SK-N-SH (cell line): ENCODE measurements around the gene ATP12A.

Experiments
- CHD2 ChIP-seq: fragments of 150-350 bp; IDR thresholded peaks from 2 replicates; pipeline ENCODE4 v1.6.1; 2018; ENCODE audit warnings: low read length; ENCODE audit not compliant: partially characterized antibody
- CTCF ChIP-seq: fragments of 200-600 bp; sonication (generic); IDR thresholded peaks from 2 replicates; pipeline ENCODE4 v1.6.1; 2017; ENCODE audit warnings: antibody characterized with exemption, mild to moderate bottlenecking, moderate library complexity
- IRF3 ChIP-seq: fragments of 150-350 bp; IDR thresholded peaks from 2 replicates; pipeline ENCODE4 v1.6.1; 2016; ENCODE audit warnings: mild to moderate bottlenecking, low read depth, low read length
- JUND ChIP-seq: IDR thresholded peaks from 2 replicates; pipeline ENCODE4 v1.4.0; 2012
- NFIC ChIP-seq: IDR thresholded peaks from 2 replicates; pipeline ENCODE4 v1.4.0; 2012; ENCODE audit warnings: borderline replicate concordance
- NRF1 ChIP-seq: IDR thresholded peaks from 2 replicates; pipeline ENCODE4 v1.6.1; 2012; ENCODE audit warnings: low read depth, mild to moderate bottlenecking, low read length
- POLR2AphosphoS5 ChIP-seq: IDR thresholded peaks from 2 replicates; pipeline ENCODE4 v1.6.1; 2012; ENCODE audit warnings: low read depth, low read length
- RAD21 ChIP-seq: IDR thresholded peaks from 2 replicates; pipeline ENCODE4 v1.6.1; 2012; ENCODE audit warnings: mild to moderate bottlenecking, low read length
- RCOR1 ChIP-seq: fragments of 150-350 bp; IDR thresholded peaks from 2 replicates; pipeline ENCODE4 v1.6.1; 2017; ENCODE audit warnings: antibody characterized with exemption, low read length
- TAF1 ChIP-seq: IDR thresholded peaks from 2 replicates; pipeline ENCODE4 v1.6.1; 2012; ENCODE audit warnings: low read depth, mild to moderate bottlenecking, low read length, moderate library complexity, borderline replicate concordance

- no peak for TF ChIP-seq RAD21
- TF ChIP-seq RCOR1 = no peak
- TF ChIP-seq CHD2 = no peak
- TF ChIP-seq POLR2AphosphoS5 = no peak
- TF ChIP-seq CTCF = no peak
- no peak for TF ChIP-seq IRF3
- no peak for TF ChIP-seq JUND
- TF ChIP-seq TAF1 = no peak
- TF ChIP-seq NRF1 = no peak
- TF ChIP-seq NFIC = no peak
Measured at GRCh38 chr13:24663586-24663985, 16.6 kb upstream of the ATP12A start.
